Effector memory CD4-positive, alpha-beta T cell (primary cell): ENCODE measurements around the gene KMT2B.
A peak's percentile ranks its signal among the peaks of the same experiment; 100 is the strongest.

Experiments used
- DNase-seq, 3 donors: peaks; one replicate each; pipeline ENCODE4 v3.0.0-alpha.2; 2020
- H3K27ac ChIP-seq: 2 replicates; pipeline ENCODE4 v1.7.0; 2013; ENCODE audit warnings: mild to moderate bottlenecking, low read length, moderate library complexity; ENCODE audit not compliant: insufficient read depth, poor library complexity, severe bottlenecking
- H3K27me3 ChIP-seq: replicated peaks from 2 replicates; pipeline ENCODE4 v1.7.0; 2013; ENCODE audit warnings: mild to moderate bottlenecking, low read length; ENCODE audit not compliant: insufficient read depth, control insufficient read depth, poor library complexity, severe bottlenecking
- H3K36me3 ChIP-seq: 2 replicates; pipeline ENCODE4 v1.7.0; 2013; ENCODE audit warnings: mild to moderate bottlenecking, low read length, moderate library complexity; ENCODE audit not compliant: control insufficient read depth, insufficient read depth
- H3K4me1 ChIP-seq: 2 replicates; pipeline ENCODE4 v1.7.0; 2013; ENCODE audit warnings: low read length, mild to moderate bottlenecking; ENCODE audit not compliant: control insufficient read depth, insufficient read depth, poor library complexity, severe bottlenecking
- H3K4me3 ChIP-seq: 2 replicates; pipeline ENCODE4 v1.7.0; 2013; ENCODE audit warnings: low read length, low read depth, mild to moderate bottlenecking; ENCODE audit not compliant: insufficient read depth, poor library complexity, severe bottlenecking
- H3K9me3 ChIP-seq: 2 replicates; pipeline ENCODE4 v1.7.0; 2013; ENCODE audit warnings: mild to moderate bottlenecking, low read length, moderate library complexity; ENCODE audit not compliant: control insufficient read depth

KMT2B gene

DNA sequence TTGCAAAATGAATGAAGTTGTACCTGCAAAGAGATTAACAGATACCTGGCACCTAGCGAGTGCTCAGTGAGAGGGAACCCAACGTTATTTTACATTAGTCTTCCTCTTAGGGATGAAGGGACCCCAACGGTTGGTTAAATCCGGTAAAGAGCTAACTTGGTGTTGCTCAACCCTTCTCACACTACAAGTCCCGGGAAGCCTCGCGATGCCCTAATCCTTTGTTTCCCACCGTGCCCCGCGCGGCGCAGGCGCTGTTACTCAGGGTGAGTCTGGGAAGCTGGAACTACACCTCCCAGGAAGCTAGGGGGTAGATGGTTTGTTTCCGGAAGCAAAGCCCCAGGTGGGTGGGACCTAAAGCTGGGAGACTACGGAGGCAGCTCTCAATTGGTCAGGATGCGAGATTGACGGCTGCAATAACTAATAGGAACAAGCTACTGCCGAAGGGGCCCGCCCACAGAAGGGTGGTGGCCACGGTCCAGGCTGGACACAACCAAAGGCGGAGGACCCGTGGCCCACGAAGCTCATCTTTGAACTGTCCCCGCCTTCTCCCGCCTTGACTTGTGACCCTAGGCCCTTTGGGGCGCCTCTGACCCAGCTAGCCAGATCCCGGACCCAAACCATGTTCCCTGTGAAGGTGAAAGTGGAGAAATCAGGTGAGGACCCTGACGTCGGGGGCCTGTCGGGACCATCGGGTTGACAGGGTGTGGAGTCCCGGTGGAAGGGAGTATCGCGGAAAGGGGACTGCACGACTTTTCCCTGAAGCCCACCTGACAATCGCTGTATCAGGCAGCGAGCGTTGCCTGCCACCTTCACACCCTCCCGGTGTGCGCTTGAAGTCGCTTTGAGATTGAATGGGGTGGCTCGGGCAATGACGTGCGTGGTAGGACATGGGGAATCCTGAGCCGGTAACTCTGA, 30.6 kb downstream of the KMT2B start, which contains the start of gene LIN37:
LIN37 (plus strand) TSS at position 471 of the 915 bp plus-strand sequence; CDS start at position 620, 149 bp downstream.
- peak; percentile 96 to 99 (median 98) for DNase-seq
- H3K27ac ChIP-seq = peak within 1 kb of the TSS; percentile 81
- H3K27me3 ChIP-seq = no peaks in the 10 kb centered on the region
- H3K4me1 ChIP-seq = peaks cover 24% of the 10 kb centered on the region
- H3K36me3 ChIP-seq = peaks cover 15% of the 10 kb centered on the region
- peak within 1 kb of the TSS; percentile 96 for H3K4me3 ChIP-seq
- no peaks in the 10 kb centered on the region for H3K9me3 ChIP-seq

DNA sequence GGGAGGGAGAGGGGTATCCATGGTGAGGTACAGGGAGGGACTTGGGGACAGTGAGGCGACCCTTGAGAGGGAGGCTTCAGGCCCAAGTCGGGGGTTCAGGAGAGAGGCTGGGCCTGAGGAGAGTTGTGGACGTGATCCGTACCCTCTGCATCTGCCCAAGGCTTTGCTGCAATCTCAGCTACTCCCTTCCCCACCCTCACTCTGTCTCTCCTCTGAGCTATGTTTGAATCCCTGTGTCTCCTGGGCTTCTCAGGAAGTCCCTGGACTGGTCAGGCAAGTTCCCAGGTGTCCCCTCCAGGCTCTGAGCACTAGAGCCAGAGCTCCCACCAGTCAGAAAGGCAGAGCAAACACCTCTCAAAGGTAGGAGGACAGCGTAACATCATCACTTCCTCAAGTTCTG, 32.4 kb downstream of the KMT2B start:
- H3K27me3 ChIP-seq = no peaks in the 10 kb centered on the region
- no peak for DNase-seq
- H3K27ac ChIP-seq = no peak overlapping the region
- H3K4me1 ChIP-seq = peaks cover 15% of the 10 kb centered on the region
- peaks cover 22% of the 10 kb centered on the region for H3K36me3 ChIP-seq
- H3K4me3 ChIP-seq = no peak overlapping the region
- H3K9me3 ChIP-seq = no peaks in the 10 kb centered on the region

DNA sequence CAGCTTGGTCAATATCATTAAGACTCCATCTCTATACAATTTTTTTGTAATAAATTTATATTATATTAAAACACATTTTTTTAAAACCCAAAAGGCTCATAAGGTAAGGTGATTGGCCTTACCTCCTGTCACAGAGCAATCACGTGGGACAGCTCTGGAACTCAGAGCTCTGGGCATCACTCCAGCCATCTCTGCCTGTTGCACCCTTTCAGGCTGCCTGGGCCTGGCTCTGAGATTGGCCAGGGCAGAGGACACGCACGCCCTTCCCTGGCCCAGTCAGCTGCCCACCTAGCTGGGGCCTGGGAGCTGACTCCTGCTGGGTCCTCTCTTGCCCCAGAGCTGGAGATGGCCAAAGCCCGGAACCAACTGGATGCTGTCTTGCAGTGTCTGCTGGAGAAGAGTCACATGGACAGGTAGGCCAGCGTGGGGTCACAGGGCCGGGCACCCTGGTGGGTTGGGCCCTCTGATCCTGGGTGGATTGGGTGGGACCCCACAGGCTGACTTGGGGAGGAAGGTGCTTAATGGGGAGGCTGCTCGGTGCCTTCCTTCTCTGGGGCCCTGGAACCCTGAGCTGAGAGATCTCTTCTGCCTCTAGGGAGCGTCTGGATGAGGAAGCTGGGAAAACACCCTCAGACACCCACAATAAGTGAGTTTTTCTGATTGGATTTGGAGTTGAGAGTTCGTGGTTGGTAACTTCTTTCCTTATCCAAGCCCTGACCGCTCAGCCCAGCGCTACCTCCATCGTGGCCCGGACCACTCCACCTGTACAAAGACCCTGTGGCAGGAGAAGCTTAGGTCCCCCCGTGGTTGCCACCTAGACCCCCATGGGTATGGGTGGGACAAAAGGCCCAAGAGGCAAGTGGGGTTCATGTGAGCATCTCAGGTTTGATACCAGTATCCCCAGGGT, 34.3 kb downstream of the KMT2B start:
- Histone ChIP-seq H3K4me3 (no peak overlapping the region), H3K4me1 (peaks cover 20% of the 10 kb centered on the region), H3K36me3 (peaks cover 22% of the 10 kb centered on the region), H3K9me3 (no peaks in the 10 kb centered on the region), H3K27me3 (no peaks in the 10 kb centered on the region), H3K27ac (no peak overlapping the region)
- DNase-seq = no peak

DNA sequence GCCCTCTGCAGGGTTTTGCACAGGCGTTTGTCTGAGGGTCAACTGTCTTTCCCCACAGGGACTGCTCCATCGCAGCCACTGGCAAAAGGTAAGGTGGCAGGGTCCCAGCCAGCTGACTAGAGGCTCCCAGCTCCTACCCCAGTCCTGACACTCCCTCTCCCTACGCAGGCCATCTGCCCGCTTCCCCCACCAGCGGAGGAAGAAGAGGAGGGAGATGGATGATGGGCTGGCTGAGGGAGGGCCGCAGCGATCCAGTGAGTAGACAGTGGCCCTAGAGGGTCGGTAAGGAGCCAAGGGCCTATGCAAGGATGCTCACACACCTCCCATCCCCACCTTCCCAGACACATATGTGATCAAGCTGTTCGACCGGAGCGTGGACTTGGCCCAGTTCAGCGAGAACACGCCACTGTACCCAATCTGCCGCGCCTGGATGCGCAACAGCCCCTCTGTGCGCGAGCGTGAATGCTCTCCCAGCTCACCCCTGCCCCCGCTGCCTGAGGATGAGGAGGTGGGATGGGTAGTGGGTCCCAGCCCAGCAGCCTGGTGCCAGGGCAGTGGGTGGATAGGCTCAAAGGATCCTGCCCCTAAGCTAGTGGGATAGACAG, 35.0 kb downstream of the KMT2B start:
- H3K27me3 ChIP-seq = no peaks in the 10 kb centered on the region
- no peak overlapping the region for H3K4me3 ChIP-seq
- no peak overlapping the region for H3K27ac ChIP-seq
- peaks cover 22% of the 10 kb centered on the region for H3K36me3 ChIP-seq
- no peaks in the 10 kb centered on the region for H3K9me3 ChIP-seq
- no peak for DNase-seq
- peaks cover 24% of the 10 kb centered on the region for H3K4me1 ChIP-seq

DNA sequence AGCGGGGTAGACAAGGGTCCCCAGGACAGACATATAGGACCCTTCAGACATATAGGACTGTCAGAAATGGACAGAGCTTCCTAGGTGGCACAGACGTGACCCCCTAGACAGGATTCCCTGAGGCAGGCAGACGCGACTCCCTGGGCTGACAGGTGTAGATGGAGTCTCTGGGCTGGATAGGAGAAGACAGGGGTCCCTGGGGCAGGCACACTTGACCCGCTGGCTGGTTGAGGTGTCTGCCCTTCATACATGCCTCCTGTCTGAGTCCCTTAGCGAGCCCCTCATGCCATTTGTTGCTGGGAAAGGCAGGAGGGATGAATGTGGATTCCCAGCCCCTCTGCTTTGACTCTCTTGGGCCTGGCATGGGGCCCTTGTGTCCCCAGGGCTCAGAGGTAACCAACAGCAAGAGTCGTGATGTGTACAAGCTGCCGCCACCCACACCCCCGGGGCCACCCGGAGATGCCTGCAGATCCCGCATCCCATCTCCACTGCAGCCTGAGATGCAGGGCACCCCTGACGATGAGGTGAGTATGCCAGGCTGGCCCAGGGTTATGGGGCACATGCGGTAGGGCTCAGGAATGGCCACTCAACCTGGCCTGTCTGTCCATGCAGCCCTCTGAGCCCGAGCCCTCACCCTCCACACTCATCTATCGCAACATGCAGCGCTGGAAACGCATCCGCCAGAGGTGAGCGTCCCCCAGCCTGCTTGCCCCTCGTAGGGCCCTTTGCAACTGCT, 36.0 kb downstream of the KMT2B start:
- Histone ChIP-seq H3K9me3 (no peaks in the 10 kb centered on the region), H3K27me3 (no peaks in the 10 kb centered on the region), H3K36me3 (peaks cover 22% of the 10 kb centered on the region), H3K27ac (no peak overlapping the region), H3K4me3 (no peak overlapping the region), H3K4me1 (peaks cover 26% of the 10 kb centered on the region)
- DNase-seq = no peak

GRCh38 chr19:35754370-35755130, 36.7 kb downstream of the KMT2B start:
- H3K9me3 ChIP-seq = no peaks in the 10 kb centered on the region
- H3K36me3 ChIP-seq = peaks cover 22% of the 10 kb centered on the region
- DNase-seq = no peak
- no peaks in the 10 kb centered on the region for H3K27me3 ChIP-seq
- H3K4me1 ChIP-seq = peaks cover 28% of the 10 kb centered on the region
- no peak overlapping the region for H3K4me3 ChIP-seq
- no peak overlapping the region for H3K27ac ChIP-seq

DNA sequence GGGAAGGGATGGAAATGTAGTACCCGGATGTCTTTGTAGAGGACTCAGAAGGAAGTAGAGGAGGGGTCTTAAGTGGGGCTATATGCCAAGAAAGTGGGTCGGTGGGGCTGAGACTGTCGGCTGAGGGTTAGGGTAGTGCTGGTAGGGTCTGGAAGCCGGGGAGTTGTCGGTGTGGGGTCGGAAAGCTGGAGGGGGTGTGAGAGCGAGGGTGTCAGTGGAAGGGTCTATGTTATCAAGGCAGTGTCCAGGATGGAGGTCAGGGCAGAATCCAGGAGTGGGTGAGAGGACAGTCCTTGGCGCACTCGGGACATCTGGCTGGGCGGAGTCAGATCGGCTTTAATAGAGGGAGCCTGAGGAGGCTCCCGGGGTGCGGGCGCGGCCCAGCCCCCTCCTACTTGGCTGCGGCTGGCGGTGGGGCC, 37.3 kb downstream of the KMT2B start:
- Histone ChIP-seq H3K36me3 (peaks cover 22% of the 10 kb centered on the region), H3K9me3 (no peaks in the 10 kb centered on the region), H3K4me1 (peaks cover 28% of the 10 kb centered on the region), H3K27me3 (no peaks in the 10 kb centered on the region), H3K27ac (no peak overlapping the region), H3K4me3 (no peak overlapping the region)
- no peak for DNase-seq

DNA sequence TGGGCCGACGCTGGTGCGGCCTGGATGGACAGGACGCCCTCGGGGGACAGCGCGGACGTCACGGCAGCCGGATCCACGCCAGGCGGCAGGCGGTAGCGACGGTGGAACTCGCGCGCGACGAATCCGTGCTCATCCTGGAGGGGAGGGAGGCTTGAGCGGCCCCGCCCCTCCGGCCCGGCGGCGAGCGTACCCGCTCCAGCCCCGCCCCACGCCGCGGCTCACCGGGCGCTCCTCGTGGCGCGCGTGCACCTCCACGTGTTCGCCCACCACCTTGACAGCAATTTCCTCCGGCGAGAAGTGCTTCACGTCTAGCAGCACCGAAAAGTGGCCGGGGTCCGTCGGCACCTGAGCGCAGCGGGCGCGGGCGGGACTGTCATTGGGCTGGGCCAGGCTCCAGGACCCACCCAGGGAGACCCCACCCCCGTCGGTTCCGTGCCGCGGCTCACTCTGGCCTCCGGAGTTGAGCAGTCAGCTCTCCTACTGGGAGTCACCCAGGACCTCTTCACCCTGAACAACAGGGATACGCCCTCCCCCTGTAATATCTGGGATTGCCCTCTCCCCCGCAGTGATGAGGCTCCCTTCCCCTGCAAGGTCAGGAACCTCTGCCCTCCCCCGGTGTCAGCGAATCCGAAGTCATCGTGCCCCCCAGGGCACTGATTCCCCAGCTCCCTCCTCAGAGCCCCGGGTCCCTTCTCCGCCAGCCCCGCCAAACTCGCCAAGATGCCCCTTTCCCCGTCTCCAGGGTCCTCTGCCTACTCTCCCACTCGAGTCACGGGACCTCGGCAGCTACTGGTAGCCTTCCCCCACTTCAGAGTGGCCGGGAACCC, 38.0 kb downstream of the KMT2B start:
- no peaks in the 10 kb centered on the region for H3K9me3 ChIP-seq
- peaks cover 22% of the 10 kb centered on the region for H3K36me3 ChIP-seq
- no peak overlapping the region for H3K4me3 ChIP-seq
- peak; percentile 37 to 45 (median 45) for DNase-seq
- H3K27me3 ChIP-seq = no peaks in the 10 kb centered on the region
- no peak overlapping the region for H3K27ac ChIP-seq
- H3K4me1 ChIP-seq = peaks cover 28% of the 10 kb centered on the region
